ENCODE results near the gene MXD1.
"Not testable (repeated sequence)": the region's sequence is repeated elsewhere in the genome, so short reads cannot be mapped to it uniquely, and the experiment has no call there.

MXD1 gene

DNA sequence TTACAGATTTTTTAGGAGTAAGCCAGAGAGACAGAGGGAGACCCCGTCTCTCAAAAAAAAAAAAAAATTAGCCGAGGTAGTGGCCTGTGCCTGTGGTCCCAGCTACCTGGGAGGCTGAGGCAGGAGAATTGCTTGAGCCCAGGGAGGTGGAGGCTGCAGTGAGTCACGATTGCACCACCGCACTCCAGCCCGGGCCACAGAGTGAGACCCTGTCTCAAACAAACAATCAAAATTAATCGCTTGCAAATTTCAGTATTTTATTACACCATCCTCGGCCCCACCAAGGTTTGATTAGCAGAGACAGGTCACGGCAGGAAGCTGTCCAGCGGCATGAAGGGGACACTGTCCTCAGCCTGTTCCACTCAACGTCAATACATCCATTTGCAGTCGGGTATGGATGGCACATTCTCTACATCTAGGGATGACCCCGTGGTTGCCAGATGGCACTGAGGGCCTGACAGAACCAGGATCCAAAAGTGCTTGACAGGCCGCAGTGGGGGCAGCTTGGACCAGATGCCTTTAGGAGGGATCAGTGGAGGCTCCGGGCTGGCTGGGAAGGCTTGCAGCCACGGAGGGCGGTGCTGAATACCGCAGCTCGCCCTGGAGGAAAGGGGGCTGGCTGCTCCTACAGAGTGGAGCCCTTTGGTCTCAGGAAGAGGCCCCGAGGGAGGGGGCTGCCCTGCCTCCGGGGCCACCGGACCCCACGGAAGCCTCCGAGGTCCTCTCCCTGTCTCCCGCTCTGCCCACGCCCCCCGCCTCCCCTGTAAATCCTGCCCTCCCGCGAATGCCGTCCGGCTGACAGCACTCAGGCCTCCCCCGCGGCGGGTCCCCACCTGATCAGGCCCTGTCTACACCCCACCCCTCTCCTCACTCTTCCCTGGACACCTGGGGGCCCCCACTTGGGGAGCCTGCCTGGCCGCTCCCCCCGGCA is 33.4 kb downstream of the MXD1 start:
- DNase-seq (ENCODE audit: low read depth in 1 of 2, low spot score in 1 of 2): no peak
- TF ChIP-seq JUND (IDR thresholded peaks at IDR 0.05; ENCODE audit: low read depth): no peak
- in situ Hi-C loops (cut with HindIII; ENCODE audit: low pct_unique_long_range_greater_than_20kb, low sequenced_read_pairs): no loop called here

DNA sequence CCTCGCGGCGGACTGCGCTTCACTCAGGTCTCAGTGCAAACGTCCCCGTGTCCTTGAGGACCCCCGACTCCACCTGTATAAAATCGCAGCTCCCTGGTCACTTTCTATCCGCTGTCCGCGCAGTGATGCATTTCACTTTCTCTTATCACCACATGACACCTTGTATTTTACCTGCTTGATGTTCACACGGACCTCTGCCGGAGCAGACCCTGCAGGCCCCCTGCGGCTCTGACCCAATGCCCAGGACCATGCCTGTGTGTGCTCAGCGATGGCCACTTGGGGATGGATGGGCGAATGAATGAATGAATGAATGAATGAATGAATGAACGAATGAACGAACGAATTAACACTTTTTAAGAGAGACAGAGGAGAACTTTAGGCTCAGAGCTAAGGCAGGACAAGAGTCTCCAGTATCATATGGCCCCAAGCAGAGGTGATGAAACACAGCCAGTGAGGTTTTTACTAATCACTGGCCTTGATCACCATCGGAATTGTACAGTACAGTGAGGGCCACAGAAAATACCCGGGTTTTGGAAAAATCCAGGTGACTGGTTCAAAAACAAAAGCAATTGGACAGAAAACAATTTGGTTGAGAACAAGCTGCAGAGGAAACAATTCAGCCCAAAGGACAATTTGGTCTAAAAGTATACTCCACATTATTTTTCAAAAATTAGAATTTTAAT is 34.2 kb downstream of the MXD1 start:
- in situ Hi-C loops (cut with HindIII; ENCODE audit: low pct_unique_long_range_greater_than_20kb, low sequenced_read_pairs): no loop called here
- no peak for DNase-seq (ENCODE audit: low read depth in 1 of 2, low spot score in 1 of 2)
- TF ChIP-seq JUND (IDR thresholded peaks at IDR 0.05; ENCODE audit: low read depth): no peak

DNA sequence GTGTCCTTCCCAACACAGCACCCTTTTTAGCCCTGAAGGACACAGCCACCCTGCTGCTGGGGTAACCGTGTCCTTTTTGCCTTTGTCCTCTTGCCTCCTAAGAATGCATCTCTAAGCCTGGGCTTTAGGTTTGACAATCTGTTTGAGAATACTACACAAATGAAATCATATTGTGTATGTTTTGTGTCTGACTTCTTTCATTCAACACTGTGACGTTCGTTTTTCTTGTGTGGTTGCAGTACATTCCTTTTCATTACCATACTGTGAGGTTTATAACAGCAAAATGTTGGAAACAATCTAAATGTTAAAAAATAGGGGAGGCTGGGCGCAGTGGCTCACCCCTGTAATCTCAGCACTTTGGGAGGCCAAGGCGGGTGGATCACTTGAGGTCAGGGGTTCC is 35.3 kb downstream of the MXD1 start:
- DNase-seq (ENCODE audit: low read depth in 1 of 2, low spot score in 1 of 2): no peak
- in situ Hi-C loops (cut with HindIII; ENCODE audit: low pct_unique_long_range_greater_than_20kb, low sequenced_read_pairs): no loop called here
- no peak for TF ChIP-seq JUND (IDR thresholded peaks at IDR 0.05; ENCODE audit: low read depth)

DNA sequence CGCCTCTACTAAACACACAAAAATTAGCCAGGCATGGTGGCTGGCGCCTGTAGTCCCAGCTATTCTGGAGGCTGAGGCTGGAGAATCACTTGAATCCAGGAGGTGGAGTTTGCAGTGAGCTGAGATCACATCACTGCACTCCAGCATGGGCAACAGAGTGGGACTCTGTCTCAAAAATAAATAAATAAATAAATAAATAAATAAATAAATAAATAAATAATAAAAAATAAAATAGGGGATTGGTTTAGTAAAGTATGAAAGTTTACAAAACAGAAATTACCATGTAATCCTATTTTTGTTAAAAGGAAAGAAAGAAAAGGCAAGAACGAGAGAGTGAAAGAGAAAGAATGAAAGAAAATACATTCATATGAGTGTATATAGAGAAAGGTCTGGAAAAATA is 35.8 kb downstream of the MXD1 start:
- in situ Hi-C loops (cut with HindIII; ENCODE audit: low pct_unique_long_range_greater_than_20kb, low sequenced_read_pairs): not testable (repeated sequence)

DNA sequence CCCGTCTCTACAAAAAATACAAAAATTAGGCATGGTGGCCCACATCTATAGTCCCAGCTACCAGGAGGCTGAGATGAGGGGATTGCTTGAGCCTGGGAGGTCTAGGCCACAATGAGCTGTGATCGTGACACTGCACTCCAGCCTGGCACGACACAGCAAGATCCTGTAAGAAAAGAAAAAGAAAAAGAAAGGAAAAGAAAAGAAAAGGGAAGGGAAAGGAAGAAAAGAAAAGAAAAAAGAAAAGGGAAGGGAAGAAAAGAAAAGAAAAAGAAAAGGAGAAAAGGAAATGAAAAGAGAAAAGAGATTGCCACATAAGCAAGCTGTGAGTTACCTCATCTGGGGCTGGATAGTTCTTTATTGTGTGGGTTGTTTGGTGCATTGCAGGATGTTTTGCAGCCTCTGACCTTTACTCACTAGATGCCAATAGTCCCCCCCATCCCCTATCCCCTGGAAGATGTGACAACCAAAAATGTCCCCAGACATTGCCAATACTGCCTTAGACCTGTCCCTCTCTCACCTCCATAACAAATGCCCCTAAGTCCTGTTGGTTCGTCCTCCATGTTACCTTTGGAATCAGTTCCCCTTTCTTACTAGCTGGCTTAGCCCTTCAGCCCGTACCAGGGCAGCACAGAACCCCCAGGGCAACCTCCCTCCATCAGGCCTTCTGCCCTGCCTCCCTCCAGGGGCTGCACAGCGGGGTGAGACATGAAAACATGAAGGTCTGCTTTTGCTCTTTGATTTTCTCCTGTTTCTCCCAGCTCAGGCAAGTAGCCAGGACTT is 37.6 kb downstream of the MXD1 start:
- in situ Hi-C loops (cut with HindIII; ENCODE audit: low pct_unique_long_range_greater_than_20kb, low sequenced_read_pairs): no loop called here
- DNase-seq (ENCODE audit: low read depth in 1 of 2, low spot score in 1 of 2): no peak
- no peak for TF ChIP-seq JUND (IDR thresholded peaks at IDR 0.05; ENCODE audit: low read depth)

More for the DNA sequence above, 35.8 kb downstream of the MXD1 start:
- not testable (repeated sequence) for DNase-seq (ENCODE audit: low read depth in 1 of 2, low spot score in 1 of 2)

DNA sequence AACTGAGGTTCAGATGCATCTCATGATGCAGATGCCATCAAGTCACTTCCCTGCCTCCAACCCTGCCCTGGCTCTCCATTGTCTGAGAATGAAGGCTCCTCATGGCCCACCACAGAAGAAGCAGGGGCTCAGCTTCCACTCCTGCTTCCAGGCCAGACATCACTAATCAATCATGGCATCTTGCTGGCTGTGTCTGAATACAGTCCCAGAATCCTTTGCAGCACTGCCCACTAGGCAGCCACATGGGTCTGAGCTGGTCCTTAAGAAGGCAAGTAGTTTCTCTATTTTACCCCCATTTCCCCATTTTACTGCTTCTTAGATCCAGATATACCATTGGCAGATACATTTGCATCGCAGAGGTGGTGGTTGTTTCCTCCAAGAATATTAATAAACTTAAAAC is 39.2 kb downstream of the MXD1 start:
- no peak for DNase-seq (ENCODE audit: low read depth in 1 of 2, low spot score in 1 of 2)
- TF ChIP-seq JUND (IDR thresholded peaks at IDR 0.05; ENCODE audit: low read depth): no peak
- in situ Hi-C loops (cut with HindIII; ENCODE audit: low pct_unique_long_range_greater_than_20kb, low sequenced_read_pairs): no loop called here

DNA sequence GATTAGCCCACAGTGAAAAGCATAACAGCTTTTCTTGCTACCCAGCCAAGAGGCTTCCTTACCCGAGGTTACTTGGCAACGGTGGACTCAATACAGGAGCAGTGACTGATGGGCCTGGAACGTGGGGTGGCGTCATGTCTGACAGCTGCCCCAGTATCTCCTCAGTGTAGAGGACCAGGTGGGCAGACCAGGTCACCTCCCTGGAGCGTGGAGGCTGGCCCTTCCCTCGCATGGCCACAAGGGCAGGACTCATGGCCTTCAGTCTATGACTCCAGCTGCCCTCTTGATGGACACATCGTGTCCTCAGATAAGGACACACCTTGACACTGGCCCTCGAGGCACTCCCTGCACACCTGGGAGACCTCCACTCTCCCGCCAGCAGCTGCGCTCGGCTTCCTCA is 40.1 kb downstream of the MXD1 start:
- DNase-seq (ENCODE audit: low read depth in 1 of 2, low spot score in 1 of 2): no peak
- TF ChIP-seq JUND (IDR thresholded peaks at IDR 0.05; ENCODE audit: low read depth): no peak
- in situ Hi-C loops (cut with HindIII; ENCODE audit: low pct_unique_long_range_greater_than_20kb, low sequenced_read_pairs): no loop called here

DNA sequence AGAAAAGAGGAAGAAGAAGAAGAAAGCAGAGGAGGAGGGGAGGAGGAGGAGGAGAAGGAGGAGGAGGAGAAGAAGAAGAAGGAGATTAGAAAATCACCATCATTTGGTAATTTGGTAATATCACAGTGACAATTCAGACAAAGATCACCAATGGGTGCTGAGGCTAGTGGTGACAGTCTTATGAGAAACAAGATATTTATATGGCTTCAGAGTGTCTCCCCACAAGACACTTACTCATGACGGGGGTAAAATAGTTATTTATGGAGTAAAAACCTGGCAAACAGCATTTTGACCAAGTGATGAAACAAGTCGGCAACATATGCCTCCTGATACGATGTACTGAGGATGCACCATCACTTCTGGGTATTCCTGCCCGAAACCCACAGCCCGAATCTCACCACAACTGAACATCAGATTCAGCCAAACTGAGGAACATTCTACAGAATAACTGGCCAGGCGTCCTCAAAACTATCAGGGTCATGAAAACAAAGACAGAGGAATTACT is 41.6 kb downstream of the MXD1 start:
- in situ Hi-C loops (cut with HindIII; ENCODE audit: low pct_unique_long_range_greater_than_20kb, low sequenced_read_pairs): no loop called here
- TF ChIP-seq JUND (IDR thresholded peaks at IDR 0.05; ENCODE audit: low read depth): no peak
- no peak for DNase-seq (ENCODE audit: low read depth in 1 of 2, low spot score in 1 of 2)

DNA sequence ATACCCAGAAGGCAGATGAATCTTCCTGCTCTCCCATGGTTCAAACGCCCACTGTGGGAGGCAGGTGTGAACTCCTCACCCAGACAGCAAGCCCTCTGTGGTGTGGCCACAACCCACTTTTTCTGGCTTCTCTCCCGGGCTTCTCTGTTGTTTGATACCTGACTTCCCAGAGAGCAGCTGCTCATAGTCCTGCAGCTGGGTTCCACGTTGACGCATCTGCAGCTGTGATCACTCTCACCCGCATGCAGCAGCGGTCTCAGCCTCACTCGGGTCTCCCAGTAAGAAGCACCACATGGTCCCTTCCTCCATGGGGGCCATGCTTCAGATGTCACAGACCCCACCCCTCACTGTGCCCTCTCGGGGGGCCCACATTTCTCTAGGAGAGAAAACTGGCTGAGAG is 43.1 kb downstream of the MXD1 start:
- DNase-seq (ENCODE audit: low read depth in 1 of 2, low spot score in 1 of 2): no peak
- no peak for TF ChIP-seq JUND (IDR thresholded peaks at IDR 0.05; ENCODE audit: low read depth)
- in situ Hi-C loops (cut with HindIII; ENCODE audit: low pct_unique_long_range_greater_than_20kb, low sequenced_read_pairs): no loop called here

DNA sequence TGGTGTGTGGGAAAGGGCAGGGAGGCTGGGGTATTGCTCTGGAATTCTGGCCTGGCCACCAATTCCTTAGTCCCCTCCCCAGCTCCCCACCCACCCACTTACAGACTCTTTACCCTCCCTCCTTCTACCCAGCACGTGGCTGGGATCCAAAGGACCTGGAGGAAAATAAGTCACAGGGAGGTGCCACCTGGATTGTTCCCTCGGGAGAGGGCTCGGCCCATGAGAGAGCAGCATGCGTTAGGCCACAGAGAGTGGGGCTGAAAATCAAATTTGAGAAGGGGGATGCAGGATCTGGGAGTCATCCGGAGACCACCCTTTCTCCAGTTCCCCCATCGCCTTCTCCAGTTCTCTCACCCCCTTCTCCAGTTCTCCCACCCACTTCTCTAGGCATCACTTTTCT is 43.6 kb downstream of the MXD1 start:
- in situ Hi-C loops (cut with HindIII; ENCODE audit: low pct_unique_long_range_greater_than_20kb, low sequenced_read_pairs): no loop called here
- DNase-seq (ENCODE audit: low read depth in 1 of 2, low spot score in 1 of 2): no peak
- TF ChIP-seq JUND (IDR thresholded peaks at IDR 0.05; ENCODE audit: low read depth): no peak

DNA sequence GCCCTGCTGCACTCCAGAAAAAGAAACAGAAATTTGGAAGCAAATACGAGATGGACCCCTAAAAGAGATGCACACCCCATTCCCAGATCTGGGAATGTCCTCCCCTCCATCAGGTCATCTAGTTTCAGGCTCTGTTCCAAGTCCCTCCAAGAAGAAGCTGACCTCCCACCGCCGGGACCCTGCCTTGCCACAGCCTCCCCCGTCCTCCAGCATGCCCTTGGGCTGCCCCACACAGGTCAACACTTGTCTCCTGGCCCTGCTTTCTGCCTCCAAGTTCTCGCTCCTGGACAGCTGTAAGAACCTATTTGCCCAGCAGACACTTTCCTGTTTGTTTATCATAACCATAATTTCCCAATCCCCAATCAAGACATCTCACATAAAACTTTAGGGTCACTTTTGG is 44.5 kb downstream of the MXD1 start:
- in situ Hi-C loops (cut with HindIII; ENCODE audit: low pct_unique_long_range_greater_than_20kb, low sequenced_read_pairs): no loop called here
- no peak for DNase-seq (ENCODE audit: low read depth in 1 of 2, low spot score in 1 of 2)
- TF ChIP-seq JUND (IDR thresholded peaks at IDR 0.05; ENCODE audit: low read depth): no peak

DNA sequence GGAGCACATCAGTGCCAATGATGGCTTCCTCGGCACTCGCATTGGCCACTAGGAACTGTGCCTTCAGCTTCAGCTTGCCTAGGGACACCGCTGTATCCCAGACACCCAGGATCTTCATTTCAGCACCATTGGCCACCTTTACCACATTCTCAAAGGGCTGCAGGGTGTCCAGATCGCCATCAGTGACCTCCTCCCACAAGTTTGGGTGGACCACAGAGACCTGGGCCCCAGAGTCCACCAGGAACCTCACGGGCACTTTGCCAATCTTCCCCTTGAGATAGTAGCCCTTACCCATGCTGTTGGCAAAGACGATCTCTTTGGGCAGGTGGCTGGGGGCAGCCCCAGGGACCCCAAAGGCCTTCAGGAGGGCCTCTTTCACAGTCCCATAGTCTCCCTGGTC is 45.9 kb downstream of the MXD1 start:
- in situ Hi-C loops (cut with HindIII; ENCODE audit: low pct_unique_long_range_greater_than_20kb, low sequenced_read_pairs): no loop called here
- TF ChIP-seq JUND (IDR thresholded peaks at IDR 0.05; ENCODE audit: low read depth): no peak
- no peak for DNase-seq (ENCODE audit: low read depth in 1 of 2, low spot score in 1 of 2)

Data from T47D (cell line).